PFSK-1 (cell line): Measurements from ENCODE around the gene HDAC6.

Experiments
- FOXP2 ChIP-seq: optimal IDR thresholded peaks from 2 replicates; pipeline ENCODE3; 2011; ENCODE audit warnings: borderline replicate concordance, control low read depth, inconsistent platforms; ENCODE audit not compliant: insufficient read depth; ENCODE audit errors: extremely low read length, extremely low read depth
- POLR2AphosphoS5 ChIP-seq: IDR thresholded peaks from 2 replicates; pipeline ENCODE4 v1.6.1; 2012; ENCODE audit warnings: low read depth, mild to moderate bottlenecking, control low read depth, low read length, moderate library complexity
- REST ChIP-seq, 2 experiments: IDR thresholded peaks; 2 replicates each; pipeline versions ENCODE4 v1.6.1 to v1.8.0; 2011 to 2012; ENCODE audit warnings: low read depth in 2 of 2, low read length in 2 of 2, control low read depth in 1 of 2, inconsistent platforms in 1 of 2, mild to moderate bottlenecking in 1 of 2, moderate library complexity in 1 of 2; ENCODE audit not compliant: insufficient read depth in 1 of 2
- SIN3A ChIP-seq: IDR thresholded peaks from 2 replicates; pipeline ENCODE4 v1.6.1; 2012; ENCODE audit warnings: mild to moderate bottlenecking, low read length, moderate library complexity, borderline replicate concordance; ENCODE audit not compliant: insufficient read depth
- TAF1 ChIP-seq: IDR thresholded peaks from 2 replicates; pipeline ENCODE4 v1.6.1; 2012; ENCODE audit warnings: low read length, control low read depth, borderline replicate concordance; ENCODE audit not compliant: insufficient read depth

The HDAC6 gene

GRCh38 chrX:48776818-48777439 lies 24.9 kb upstream of the HDAC6 start:
- TF ChIP-seq FOXP2 (no peak), REST (IDR thresholded peaks at IDR 0.05; ENCODE audit: insufficient read depth in 1 of 2, low read depth in 2 of 2, low read length in 2 of 2) (no peak), TAF1 (no peak), SIN3A (no peak), POLR2AphosphoS5 (no peak)

- TF ChIP-seq SIN3A = no peak
- no peak for TF ChIP-seq POLR2AphosphoS5
- TF ChIP-seq TAF1 = no peak
- no peak for TF ChIP-seq REST (IDR thresholded peaks at IDR 0.05; ENCODE audit: insufficient read depth in 1 of 2, low read depth in 2 of 2, low read length in 2 of 2)
- no peak for TF ChIP-seq FOXP2
These were observed 22.5 kb upstream of the HDAC6 start for GRCh38 chrX:48779399-48779798.

GRCh38 chrX:48781705-48782104 lies 20.2 kb upstream of the HDAC6 start:
- no peak for TF ChIP-seq SIN3A

GRCh38 chrX:48782216-48782615 lies 19.7 kb upstream of the HDAC6 start:
- TF ChIP-seq POLR2AphosphoS5 (no peak), SIN3A (no peak), TAF1 (no peak), REST (IDR thresholded peaks at IDR 0.05; ENCODE audit: insufficient read depth in 1 of 2, low read depth in 2 of 2, low read length in 2 of 2) (no peak), FOXP2 (no peak)

- TF ChIP-seq POLR2AphosphoS5 = no peak
- TF ChIP-seq SIN3A = no peak
- TF ChIP-seq FOXP2 = no peak
- TF ChIP-seq TAF1 = no peak
- TF ChIP-seq REST (IDR thresholded peaks at IDR 0.05; ENCODE audit: insufficient read depth in 1 of 2, low read depth in 2 of 2, low read length in 2 of 2) = no peak
These were observed 19.1 kb upstream of the HDAC6 start for GRCh38 chrX:48782795-48783194.
